Duodenal mucosa (tissue), 2 donors: ENCODE measurements around the gene TRDN.
"Not testable (repeated sequence)": the region's sequence is repeated elsewhere in the genome, so short reads cannot be mapped to it uniquely, and the experiment has no call there.

Experiments used
- H3K27ac ChIP-seq: one replicate; pipeline ENCODE4 v1.7.0; 2013; ENCODE audit warnings: low read depth, low read length
- H3K27me3 ChIP-seq, 2 donors: one replicate each; pipeline ENCODE4 v1.7.0; 2013; ENCODE audit warnings: low read length in 2 of 2, control low read depth in 1 of 2; ENCODE audit not compliant: insufficient read depth in 2 of 2, control insufficient read depth in 1 of 2
- H3K36me3 ChIP-seq, 2 donors: one replicate each; pipeline ENCODE4 v1.7.0; 2013; ENCODE audit warnings: low read length in 2 of 2, control low read depth in 1 of 2; ENCODE audit not compliant: insufficient read depth in 2 of 2, control insufficient read depth in 1 of 2
- H3K4me1 ChIP-seq, 2 donors: one replicate each; pipeline ENCODE4 v1.7.0; 2013; ENCODE audit warnings: low read length in 2 of 2, control low read depth in 1 of 2; ENCODE audit not compliant: insufficient read depth in 2 of 2, control insufficient read depth in 1 of 2
- H3K4me3 ChIP-seq, 2 donors: one replicate each; pipeline ENCODE4 v1.7.0; 2013; ENCODE audit warnings: low read length in 2 of 2, low read depth in 1 of 2
- H3K9ac ChIP-seq, 2 donors: one replicate each; pipeline ENCODE4 v1.7.0; 2013; ENCODE audit warnings: low read length in 2 of 2, low read depth in 1 of 2
- H3K9me3 ChIP-seq, 2 donors: one replicate each; pipeline ENCODE4 v1.7.0; 2013; ENCODE audit warnings: low read length in 2 of 2, control low read depth in 1 of 2; ENCODE audit not compliant: control insufficient read depth in 1 of 2

TRDN gene

DNA sequence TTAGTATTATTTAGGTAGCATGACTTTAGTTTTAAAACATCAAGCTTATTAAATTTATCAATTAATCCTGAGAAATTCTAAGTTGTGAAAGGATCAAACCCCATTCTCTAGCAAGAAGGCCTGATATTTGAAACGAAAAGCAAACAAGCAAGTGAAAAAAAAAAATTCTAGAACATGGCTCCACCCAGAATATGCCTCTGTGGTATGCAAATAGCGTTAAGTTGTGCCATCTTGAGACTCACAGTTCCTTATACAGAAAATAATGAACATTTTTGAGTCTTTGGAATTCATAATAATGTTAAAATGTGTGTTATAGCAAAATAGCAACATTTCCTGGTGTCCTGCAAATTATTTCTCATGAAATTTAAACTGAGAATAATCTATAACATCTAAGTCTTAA lies 42.0 kb downstream of the TRDN start:
- Histone ChIP-seq H3K9ac (no peak overlapping the region), H3K27ac (no peak overlapping the region), H3K36me3 (no peaks in the 10 kb centered on the region), H3K9me3 (no peaks in the 10 kb centered on the region), H3K4me1 (no peaks in the 10 kb centered on the region), H3K4me3 (no peak overlapping the region), H3K27me3 (no peaks in the 10 kb centered on the region)

- Histone ChIP-seq H3K36me3 (no peaks in the 10 kb centered on the region), H3K9ac (no peak overlapping the region), H3K9me3 (no peaks in the 10 kb centered on the region), H3K27ac (no peak overlapping the region), H3K27me3 (no peaks in the 10 kb centered on the region), H3K4me3 (no peak overlapping the region), H3K4me1 (no peaks in the 10 kb centered on the region)
Observed at GRCh38 chr6:123592426-123592825, 44.3 kb downstream of the TRDN start.

DNA sequence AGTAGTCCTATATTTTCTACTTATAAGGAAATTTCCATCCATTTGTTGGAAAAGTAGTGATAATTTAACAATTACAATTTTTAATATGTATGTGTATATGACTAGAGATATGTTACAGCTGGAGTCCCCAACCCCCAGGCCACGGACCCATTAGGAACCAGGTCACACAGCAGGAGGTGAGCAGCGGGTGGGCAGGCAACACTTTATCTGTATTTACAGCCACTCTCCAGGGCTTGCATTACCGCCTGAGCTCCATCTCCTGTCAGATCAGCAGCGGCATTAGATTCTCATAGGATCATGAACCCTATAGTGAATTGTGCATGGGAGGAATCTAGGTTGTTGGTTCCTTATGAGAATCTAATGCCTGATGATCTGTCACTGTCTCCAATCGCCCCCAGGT lies 46.8 kb downstream of the TRDN start:
- Histone ChIP-seq H3K27ac (no peak overlapping the region), H3K4me1 (no peaks in the 10 kb centered on the region), H3K9ac (no peak overlapping the region), H3K36me3 (no peaks in the 10 kb centered on the region), H3K4me3 (no peak overlapping the region), H3K27me3 (no peaks in the 10 kb centered on the region), H3K9me3 (no peaks in the 10 kb centered on the region)

- Histone ChIP-seq H3K27ac (no peak overlapping the region), H3K9ac (no peak overlapping the region), H3K4me1 (no peaks in the 10 kb centered on the region), H3K9me3 (no peaks in the 10 kb centered on the region), H3K4me3 (no peak overlapping the region), H3K36me3 (no peaks in the 10 kb centered on the region), H3K27me3 (no peaks in the 10 kb centered on the region)
Observed at GRCh38 chr6:123589317-123589716, 47.4 kb downstream of the TRDN start.

GRCh38 chr6:123588546-123588895 lies 48.2 kb downstream of the TRDN start:
- Histone ChIP-seq H3K4me1 (no peaks in the 10 kb centered on the region), H3K27ac (no peak overlapping the region), H3K27me3 (no peaks in the 10 kb centered on the region), H3K36me3 (no peaks in the 10 kb centered on the region), H3K9ac (no peak overlapping the region), H3K4me3 (no peak overlapping the region), H3K9me3 (no peaks in the 10 kb centered on the region)

GRCh38 chr6:123587838-123588545 lies 48.8 kb downstream of the TRDN start:
- Histone ChIP-seq H3K4me3 (no peak overlapping the region), H3K27ac (no peak overlapping the region), H3K36me3 (no peaks in the 10 kb centered on the region), H3K4me1 (no peaks in the 10 kb centered on the region), H3K9me3 (no peaks in the 10 kb centered on the region), H3K9ac (no peak overlapping the region), H3K27me3 (no peaks in the 10 kb centered on the region)

DNA sequence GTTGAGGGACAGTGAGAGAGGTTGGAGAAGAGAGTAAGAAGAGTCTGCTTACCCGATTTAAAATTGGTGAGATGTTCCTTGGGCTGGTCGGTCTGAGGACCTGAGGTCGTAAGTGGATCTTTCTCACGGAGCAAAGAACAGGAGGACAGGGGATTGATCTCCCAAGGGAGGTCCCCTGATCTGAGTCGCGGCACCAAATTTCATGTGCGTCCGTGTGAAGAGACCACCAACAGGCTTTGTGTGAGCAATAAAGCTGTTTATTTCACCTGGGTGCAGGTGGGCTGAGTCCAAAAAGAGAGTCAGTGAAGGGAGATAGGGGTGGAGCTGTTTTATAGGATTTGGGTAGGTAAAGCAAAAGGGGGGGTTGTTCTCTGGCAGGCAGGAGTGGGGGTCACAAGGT lies 49.3 kb downstream of the TRDN start:
- H3K9ac ChIP-seq, H3K36me3 ChIP-seq, H3K27me3 ChIP-seq, H3K4me1 ChIP-seq, H3K27ac ChIP-seq, H3K4me3 ChIP-seq, H3K9me3 ChIP-seq: not testable (repeated sequence)

DNA sequence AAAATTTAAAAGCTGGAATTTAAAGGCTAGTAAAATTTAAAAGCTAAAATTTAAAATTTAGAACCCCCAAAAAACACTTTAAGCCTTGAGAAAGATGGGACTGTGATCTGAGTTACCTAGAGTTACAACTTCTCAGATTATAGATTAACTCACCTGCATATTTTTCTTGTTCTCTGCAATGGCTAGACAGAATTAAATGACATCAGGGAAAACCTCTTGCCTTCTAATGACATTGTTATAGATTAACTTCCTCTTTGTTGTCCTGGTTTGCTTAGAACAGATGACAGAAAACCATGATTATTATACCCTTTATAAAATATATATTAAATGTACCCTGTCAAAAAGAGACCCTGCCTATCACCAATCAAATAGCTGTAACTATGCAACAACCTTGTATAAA lies 56.4 kb downstream of the TRDN start:
- Histone ChIP-seq H3K4me3 (no peak overlapping the region), H3K27me3 (no peaks in the 10 kb centered on the region), H3K4me1 (no peaks in the 10 kb centered on the region), H3K9me3 (no peaks in the 10 kb centered on the region), H3K9ac (no peak overlapping the region), H3K36me3 (no peaks in the 10 kb centered on the region), H3K27ac (no peak overlapping the region)

GRCh38 chr6:123575188-123575587 lies 61.6 kb downstream of the TRDN start:
- H3K9me3 ChIP-seq = no peaks in the 10 kb centered on the region
- no peaks in the 10 kb centered on the region for H3K27me3 ChIP-seq
- no peaks in the 10 kb centered on the region for H3K36me3 ChIP-seq
- no peak overlapping the region for H3K27ac ChIP-seq
- no peak overlapping the region for H3K4me3 ChIP-seq
- H3K9ac ChIP-seq = no peak overlapping the region
- no peaks in the 10 kb centered on the region for H3K4me1 ChIP-seq

GRCh38 chr6:123570813-123571684 lies 65.7 kb downstream of the TRDN start:
- H3K27ac ChIP-seq = no peak overlapping the region
- H3K9me3 ChIP-seq = no peaks in the 10 kb centered on the region
- H3K4me3 ChIP-seq = no peak overlapping the region
- H3K27me3 ChIP-seq = no peaks in the 10 kb centered on the region
- H3K4me1 ChIP-seq = no peaks in the 10 kb centered on the region
- no peaks in the 10 kb centered on the region for H3K36me3 ChIP-seq
- no peak overlapping the region for H3K9ac ChIP-seq
